Dermis blood vessel endothelial cell (primary cell): ENCODE results near the gene VASN. TPM values are rescaled to one million over a fixed set of nuclear protein-coding genes. Genes with fewer than 3 reads are reported as not detected.
"Not testable (repeated sequence)": the region's sequence is repeated elsewhere in the genome, so short reads cannot be mapped to it uniquely, and the experiment has no call there.

Experiments
- DNase-seq: peaks from one replicate; pipeline ENCODE4 v3.0.0; 2010
- total RNA-seq: library from RNA; depleted of rRNA; stranded (reverse); fragments of >200 nt; gene quantifications from 2 replicates; pipeline ENCODE4 v1.2.3, GENCODE V29; 2014

VASN gene
- total RNA-seq, 1 donor from 2014 or later: 1.9 TPM

DNA sequence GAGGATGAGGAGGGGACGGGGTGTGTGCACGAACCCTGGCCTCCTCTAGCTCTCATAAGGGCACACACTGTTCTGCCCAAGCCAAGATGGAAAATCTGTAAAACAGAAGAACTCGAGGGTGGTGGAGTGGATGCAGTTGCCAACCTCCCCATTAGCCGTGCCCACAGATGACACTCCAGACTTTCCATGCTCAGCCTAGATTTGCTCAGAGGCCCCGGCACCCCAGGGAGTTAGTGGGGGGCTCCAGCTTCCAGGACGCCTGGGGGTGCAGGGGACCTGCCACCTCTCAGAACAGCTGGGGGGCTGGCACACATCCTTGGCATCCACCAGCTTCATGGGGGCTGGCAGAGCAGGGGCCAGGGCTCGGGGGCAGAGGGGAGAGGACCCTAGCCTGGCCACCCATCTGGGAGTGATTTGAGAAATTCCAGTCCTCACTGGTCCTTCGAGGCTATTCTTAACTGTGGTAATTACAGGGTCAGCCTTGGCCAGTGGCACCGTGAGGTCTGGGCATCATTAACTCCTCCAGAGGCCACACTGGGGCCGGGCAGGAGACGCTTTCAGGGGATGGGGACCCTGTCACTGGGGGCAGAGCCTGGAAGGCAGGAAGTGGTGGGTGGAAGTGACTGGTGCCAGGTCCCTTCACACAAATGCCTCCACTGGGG lies 14.3 kb downstream of the VASN start:
- no peak for DNase-seq

DNA sequence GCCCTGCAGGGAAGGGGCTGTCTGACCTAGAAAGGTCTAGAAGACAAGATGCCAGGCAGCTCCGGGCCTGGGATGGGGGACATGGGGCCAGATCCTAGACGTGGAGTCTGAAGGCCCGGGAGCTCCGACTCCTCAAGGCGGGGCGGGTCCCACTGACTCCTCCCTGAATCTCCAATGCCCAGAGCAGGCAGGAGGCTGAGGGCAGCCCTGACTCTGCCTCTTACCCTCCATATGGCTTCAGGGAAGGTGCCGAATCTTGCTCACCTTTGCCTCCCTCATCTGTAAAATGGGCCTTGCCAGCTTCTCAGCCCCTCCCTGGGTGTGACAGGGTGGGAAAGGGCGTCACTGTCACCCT lies 14.8 kb downstream of the VASN start:
- no peak for DNase-seq

DNA sequence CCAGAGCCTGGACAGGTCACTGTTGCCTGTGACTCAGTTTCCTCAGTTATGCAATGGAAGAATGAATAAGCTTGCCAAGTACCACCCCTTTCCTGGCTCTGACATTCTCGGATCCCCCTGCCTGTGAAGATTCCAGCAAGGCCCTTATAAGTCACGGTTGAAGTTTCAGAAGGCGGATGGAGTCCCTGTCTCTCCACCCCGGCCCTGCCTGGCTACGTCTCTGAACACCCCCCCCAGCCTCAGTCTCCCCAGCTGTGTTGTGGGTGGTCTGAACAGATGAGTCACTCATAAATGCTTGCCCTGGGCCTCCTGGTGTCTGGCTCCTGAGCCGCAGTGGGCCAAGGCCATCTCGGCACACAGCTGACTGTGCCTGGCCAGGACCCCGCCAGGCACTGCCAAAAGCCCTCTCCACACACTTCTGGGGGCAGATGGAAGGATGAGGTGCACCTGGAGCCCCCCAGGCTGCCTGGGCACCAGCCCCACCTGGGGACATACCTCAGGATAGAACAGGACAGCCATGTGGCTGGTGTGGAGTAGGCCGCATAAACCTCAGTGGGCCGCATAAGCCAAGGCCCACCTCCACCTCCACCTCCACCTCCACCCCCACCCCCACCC lies 15.4 kb downstream of the VASN start:
- peak; percentile 42 for DNase-seq

DNA sequence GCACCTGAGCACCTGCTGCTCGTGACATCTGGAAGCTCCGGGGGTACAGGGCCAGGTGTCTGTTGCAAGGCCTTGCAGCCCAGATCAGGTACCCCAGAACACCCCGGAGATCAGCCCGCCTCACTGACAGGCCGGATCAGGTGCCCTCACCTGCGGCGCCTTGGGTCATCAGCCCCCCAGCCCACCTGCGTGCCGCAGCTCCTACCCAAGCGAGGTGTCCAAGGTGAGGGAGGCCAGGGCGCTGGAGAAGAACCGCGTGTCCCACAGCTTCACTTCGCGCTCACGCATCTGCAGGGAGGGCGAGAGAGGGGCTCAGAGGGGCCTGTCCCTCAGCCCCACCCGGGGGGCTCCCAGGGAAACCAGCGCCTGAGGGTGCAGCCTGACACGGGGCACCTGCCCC lies 16.1 kb downstream of the VASN start:
- no peak for DNase-seq

DNA sequence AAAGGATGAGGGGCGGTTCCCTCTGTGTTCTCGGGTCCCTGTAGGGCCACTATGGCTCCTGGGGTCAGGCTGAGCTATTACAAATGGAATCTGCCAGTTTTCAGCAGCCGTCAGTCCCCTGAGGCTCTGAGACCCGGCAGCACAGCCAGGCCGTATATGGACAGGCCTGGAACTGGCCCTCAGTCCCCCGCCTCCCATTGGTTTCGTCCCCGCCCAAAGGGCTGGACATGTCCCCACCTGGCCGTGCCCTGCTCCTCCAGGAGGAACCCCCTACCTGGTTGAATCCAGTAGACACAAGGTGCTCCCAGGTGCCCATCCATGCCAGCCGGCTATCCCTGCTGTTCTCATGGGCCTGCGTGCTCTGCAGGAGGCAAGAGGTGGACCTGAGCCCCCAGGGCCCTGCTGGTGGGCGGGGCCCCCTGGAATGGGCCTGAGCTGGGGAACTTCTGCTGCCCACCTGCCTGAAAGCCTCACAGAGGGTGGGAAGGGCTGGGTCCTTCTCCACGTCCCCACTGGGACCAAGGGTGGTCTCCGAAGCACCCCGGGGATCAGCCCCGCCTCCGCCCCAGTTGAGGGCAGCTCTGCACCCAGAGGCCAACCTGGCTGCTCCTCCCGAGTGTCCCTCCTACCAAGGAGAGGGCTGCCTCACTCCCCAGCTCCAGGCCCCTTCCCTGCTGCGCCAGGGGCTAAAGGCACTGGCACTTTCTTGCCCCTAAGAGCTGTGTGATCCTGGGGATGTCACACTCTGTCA lies 16.8 kb downstream of the VASN start:
- DNase-seq: no peak

DNA sequence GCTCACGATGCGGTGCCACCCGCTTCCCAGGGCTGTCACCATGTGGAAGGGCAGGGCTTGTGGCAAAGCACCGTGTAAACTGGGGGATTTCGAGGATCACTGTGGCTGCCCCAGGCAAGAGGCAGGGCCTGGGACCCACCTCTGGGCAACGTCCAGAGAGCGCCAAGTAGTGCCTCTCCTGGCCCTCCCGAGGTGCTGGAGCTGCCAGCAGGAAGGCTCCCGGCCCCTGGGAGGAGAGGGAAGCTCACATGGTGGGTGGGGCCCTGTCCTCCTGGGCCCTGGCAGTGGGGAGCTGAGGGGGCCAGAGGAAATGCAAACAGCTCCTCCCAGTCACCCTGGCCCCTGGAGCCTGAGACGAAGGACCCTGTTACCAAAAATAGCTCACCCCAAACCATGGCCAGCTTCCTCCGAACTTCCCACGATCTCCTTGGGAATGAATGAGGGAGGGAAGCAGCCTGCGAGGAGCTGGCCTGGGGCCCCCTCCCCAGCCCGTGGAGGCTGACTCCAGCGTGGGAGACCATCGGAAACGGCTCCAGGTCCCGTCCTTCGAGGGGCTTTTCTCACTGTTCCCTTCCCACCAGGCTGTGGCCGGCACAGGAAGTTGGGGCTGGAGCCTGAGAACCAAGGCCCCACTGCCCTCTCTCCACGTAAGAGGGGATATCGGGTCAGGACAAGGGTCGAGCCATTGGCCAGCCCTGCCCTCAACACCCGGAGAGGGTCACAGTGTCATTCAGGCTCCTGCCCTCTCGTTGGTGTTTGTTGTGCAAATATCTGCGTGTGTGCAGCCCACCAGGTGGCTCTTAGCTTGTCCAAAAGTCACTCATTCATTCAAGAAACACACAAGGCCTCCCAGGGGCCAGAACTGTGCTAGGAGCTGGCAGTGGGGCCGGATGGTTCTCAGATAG lies 17.7 kb downstream of the VASN start:
- no peak for DNase-seq

DNA sequence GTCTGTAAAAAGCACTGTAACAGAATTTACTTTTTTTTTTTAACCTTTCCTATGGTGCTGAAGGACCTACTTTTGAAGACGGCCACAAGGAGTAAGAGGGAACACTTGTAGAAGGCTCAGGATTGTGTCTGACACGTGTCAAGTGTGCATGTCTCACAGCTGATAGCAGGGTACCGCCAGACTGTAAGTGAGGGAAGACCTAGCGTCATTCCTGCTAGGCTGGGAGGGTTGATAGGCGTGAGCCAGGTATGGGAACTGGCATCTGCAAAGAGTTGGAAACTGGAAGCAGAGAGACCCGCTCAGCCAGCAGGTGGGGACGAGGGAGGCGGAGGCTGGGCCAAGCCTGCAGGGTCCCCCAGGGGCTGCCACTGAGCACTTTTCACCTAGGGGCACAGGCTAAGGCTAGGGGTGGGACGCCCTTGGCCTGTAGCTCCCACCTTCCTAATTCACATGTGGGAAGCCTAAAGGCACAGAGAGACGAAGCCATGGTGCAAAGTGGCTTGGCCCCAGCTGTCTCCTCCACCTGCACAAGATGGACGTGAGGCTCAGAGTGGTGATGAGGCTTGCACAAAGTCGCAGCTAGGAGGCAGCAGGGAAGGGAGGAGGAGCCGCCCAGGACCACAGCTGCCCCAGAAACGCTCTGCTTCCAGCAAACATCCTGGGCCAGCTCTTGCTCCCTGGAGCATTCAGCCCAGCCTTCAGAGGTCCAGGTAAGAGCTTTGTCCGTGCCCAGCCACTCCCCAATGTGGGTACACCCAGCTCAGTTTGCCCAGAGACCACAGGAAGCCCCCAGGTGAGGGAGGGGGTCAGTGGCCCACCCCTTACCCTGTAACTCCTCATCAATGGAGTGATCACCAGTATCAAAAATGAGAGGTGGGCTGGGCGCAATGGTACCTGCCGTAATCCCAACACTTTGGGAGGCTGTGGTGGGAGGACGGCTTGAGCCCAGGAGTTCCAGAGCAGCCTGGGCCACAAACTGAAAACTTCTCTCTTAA lies 18.9 kb downstream of the VASN start:
- DNase-seq: no peak

DNA sequence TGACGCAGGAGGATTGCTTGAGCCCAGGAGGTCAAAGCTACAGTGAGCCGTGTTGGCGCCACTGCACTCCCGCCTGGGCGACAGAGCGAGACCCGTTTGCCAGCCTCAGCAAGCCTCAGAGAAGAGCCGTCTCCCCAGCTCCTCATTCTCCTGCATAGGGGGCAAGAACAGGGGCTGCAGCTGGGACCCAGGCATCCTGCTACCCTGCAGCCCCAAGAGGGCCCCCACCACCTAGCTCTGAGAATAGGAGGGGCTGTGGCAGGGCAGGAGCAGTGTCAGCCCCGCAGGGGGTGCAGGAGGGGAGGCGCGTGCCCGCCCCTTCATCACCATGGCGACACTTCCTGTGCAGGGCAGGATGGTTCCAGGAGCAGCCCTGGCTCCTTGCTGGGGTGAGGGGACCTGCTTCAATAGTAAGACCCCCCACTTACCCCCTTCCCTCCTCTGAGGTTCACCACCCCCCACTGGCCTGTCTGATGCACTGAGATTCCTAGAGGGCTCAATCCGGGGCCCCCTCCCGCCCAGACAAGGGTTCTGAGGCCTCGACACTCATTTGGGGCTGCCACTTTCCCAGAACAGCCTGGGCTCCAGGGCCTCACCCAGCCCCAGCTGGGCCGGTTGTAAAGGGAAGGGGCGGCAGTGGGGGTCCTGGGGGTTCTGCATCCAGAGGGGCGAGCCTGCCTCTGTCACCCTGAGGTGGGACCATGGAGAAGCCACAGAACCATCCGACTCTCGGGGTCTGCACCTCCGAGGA lies 20.2 kb downstream of the VASN start:
- no peak for DNase-seq

DNA sequence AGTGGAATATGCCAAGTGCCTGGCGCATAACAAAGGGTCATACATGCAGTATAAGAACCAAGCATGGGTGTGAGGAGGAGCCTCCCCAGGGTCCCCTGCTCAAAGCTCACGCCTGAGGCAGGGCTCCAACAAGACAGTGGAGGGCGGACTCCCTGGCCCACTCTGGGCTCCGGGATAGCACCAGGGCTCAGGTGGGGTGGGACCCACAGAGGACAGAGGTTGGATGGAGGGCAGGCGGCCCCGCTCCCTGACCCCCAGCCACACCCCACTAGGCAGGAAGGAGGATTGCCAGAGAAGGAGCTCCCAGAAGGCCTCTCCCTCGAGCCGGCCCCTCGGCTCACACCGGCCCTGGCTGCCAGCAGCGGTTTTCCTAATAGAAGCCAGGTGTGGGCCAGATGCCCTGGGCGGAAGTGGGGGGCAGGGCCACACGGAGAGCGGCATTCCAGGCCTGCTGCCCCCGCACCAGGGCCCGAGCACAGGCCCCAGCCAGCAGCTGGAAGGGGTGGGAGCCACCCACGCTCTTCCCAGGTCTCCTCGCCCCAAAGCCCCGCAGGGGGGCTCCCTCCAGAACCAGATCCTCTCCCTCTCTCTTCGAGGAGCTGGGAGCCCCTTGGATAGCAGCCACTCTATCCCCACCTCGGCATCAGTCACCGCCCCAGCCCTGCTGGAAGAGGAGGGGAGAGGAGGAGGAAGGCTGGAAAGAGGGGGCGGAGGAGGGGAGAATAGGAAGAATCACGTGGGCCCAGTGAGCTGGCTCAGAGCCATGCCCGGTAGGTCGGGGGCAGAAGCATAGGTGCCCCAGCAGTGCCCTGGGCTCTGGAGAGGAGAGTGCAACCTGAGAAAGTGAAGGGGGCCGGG lies 21.0 kb downstream of the VASN start:
- DNase-seq: no peak

DNA sequence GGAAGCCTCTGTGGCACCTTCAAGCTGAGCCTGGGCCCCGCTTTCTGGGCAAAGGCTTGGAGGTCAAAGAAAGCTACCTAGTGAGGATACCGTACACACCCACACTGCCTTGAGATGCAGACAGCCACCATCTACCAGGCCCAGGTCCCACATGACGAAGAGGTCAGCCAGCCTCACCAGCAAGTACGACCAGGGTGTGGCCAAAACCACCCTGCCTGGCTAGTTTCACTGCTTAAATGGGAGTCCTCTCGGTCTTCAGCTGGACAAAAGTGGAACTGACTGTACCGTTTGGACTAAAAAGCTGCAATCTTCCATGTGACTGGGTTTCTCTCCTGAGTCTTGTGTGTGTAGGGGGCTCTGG lies 21.6 kb downstream of the VASN start:
- DNase-seq: no peak

DNA sequence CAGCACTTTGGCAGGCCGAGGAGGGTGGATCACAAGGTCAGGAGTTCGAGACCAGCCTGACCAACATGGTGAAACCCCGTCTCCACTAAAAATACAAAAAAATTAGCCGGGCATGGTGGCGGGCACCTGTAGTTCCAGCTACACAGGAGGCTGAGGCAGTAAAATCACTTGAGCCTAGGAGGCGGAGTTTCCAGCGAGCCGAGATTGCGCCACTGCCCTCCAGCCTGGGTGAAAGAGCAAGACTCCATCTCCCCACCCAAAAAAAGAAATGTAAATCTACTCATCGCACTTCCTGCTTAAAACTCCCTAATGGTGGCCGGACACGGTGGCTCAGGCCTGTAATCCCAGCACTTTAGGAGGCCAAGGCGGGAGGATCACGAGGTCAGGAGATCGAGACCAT lies 22.2 kb downstream of the VASN start:
- not testable (repeated sequence) for DNase-seq

DNA sequence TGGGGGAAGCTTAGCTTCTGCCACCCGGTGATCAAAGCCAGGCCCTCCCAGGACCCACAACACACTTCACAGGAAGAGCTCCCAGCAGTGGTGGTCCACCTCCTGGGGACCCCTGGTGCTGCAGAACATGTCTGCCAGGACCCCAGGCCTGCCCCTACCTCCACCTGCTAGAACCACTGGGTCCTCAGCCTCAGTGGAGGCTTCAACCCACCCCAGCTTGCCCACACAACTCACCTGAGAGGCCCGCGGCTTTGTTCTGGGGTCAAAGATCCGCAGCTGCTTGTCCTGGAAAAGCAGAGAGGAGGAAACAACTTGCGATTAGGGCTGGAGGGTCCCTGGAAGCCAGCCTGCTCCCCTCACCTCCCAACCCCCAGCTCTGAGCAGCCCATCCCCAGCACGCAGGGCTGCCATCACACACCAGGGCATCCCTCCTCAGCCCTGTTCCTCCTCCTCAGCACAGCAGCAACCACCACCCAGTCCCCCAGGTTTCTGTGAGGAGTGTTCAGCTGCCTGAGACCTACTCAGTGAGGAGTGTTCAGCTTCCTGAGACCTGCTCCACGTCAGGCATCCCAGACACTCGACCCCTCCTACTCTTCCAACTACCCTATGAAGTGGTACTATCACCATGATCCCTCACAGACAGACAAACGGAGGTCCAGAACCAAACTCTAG lies 23.5 kb downstream of the VASN start:
- DNase-seq: no peak

DNA sequence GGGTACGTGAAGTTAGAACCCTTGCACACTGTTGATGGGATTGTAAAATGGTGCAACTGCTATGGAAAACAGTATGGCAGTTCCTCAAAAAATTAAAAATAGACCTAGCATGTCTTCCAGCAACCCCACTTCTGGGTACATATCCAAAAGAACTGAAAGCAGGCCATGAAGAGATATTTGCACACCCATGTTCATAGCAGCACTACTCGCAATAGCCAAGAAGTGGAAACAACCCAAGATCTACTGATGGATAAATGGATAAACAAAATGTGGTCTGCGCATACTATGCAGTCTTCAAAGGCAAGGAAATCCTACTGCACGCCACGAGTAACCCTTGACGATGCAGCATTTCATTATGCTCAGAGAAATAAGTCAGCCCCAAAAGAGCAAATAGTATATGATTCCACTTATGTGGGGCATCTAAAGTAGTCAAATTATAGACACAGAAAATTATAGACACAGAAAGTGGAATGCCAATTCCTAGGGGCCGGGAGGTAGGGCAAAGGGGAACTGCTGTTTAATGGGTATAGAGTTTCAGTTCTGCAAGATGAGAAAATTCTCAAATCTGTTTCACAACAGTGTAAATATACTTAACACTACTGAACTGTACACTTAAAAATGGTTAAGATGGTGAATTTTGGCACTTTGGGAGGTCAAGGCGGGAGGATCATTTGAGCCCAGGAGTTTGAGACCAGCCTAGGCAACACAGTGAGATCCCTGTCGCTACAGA lies 27.5 kb downstream of the VASN start:
- DNase-seq: no peak

DNA sequence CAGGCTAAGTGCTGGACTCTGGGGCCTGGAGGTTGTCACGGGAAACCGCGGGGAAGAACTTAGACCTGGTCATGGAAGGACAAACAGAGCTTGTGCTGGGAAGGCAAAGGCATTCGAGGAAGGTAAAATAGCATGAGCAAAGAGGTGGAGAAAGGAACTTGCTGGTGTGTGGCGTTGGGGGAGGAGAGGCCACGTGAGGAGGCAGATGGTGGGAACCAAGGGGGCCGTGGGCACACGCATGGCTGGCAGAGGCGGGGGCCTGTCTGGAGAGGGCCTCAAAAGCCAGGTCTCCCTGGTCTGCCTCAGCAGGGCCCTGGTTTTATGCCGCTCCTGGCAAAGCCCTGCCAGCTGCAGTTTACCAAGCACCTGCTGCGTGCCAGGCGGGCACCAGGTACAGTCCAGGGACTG lies 29.4 kb downstream of the VASN start:
- no peak for DNase-seq

DNA sequence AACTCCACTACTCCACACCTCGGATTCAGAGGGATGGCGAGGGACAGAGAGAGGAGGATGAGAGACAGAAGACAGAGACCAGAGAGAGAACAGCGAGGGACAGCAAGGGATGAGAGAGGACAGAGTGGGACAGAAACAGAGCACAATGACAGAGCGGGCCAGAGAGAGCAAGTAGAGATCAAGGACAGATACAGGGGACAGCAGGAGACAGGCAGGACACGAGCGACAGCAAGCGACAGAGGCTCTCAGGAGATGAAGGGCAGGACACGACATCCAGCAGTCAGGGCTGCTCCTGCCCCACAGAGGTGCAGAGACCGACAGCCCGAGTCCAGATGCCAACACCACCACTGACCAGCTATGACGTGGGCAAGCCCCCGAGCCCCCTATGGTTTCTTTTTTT lies 29.9 kb downstream of the VASN start:
- DNase-seq: no peak

DNA sequence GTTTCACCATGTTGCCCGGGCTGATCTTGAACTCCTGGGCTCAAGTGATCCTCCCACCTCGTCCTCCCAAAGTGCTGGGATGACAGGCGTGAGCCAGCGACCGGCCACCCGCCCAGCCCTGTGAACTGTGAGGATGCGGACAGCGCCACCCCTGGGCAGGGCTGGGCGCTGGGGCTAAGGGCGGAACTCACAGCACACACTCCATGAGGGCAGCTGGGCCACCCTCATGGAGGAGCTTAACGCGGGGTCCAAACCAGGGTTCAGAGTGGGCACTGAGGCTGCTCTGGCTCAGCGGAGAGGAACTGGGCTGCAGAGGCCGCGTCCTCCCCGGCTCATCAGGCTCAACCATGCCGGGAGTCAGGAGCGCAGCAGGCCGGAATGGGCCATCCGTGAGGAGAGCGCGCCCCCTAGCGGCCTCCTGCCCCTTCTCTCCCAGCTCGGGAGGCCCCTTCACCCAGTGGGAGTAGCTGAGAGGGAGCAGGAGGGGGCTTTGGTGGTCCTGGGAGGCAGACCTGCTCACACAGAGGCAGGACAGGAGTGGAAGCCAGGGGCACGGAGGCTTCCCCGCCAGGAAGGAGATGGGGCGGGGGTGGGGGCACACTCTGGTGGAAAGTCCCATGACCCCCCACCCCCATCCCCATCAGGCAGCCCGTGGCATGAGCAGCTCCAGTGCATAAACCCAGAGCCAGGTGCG lies 30.9 kb downstream of the VASN start:
- DNase-seq: peak; percentile 85

DNA sequence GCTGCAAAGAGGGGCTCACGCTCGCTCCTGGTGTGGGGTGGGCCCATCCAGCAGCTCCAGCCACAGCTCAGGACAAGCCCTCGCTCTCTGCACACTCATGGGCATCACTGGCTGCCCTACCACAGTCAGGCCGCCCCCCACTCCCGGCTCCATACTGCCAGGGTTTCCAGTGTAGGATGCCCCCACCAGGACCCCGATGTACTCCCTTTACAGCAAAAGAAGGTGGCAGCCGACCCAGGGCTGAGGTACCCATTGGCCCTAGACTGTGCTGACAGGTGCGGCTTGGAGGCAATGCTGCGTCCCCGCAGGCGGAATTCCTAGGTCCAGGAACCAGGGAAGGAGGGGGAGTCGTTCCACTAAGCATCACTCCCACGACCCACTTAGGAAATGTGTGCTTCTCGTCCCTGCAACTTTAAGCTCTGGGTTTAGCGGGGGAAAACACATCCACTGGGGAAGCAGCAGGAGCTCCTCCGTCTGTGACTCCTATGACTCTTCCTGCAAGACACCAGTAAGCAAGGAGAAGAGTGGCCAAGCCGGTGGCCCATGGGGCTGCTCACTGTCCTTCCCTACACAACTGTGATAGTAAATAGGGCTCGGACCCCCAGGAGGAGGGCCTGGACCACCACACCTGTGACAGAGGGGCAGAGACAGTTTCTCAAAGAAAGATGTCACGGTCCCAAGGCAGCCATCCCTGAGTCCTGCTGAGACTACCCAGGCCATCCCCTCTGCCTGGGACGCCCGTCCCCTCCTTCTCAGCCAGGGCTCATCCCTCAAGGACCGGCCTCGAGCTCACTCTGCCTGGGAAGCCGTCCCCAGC lies 31.7 kb downstream of the VASN start:
- no peak for DNase-seq
